ENCODE data around the gene DCUN1D4.

Gene DCUN1D4

GRCh38 chr4:51853027-51853682 lies 10.2 kb downstream of the DCUN1D4 start:
- FAIRE-seq (no peak), DNase-seq (ENCODE audit: insufficient read length, low spot score) (no peak)

GRCh38 chr4:51855270-51855669 lies 12.3 kb downstream of the DCUN1D4 start:
- no peak for DNase-seq (ENCODE audit: insufficient read length, low spot score)
- no peak for FAIRE-seq

- no peak for FAIRE-seq
- no peak for DNase-seq (ENCODE audit: insufficient read length, low spot score)
Observed at GRCh38 chr4:51855751-51856150, 12.8 kb downstream of the DCUN1D4 start.

- no peak for FAIRE-seq
- DNase-seq (ENCODE audit: insufficient read length, low spot score): no peak
Observed at GRCh38 chr4:51858605-51859202, 15.8 kb downstream of the DCUN1D4 start.

- no peak for DNase-seq (ENCODE audit: insufficient read length, low spot score)
- FAIRE-seq: no peak
Observed at GRCh38 chr4:51859476-51860031, 16.6 kb downstream of the DCUN1D4 start.

GRCh38 chr4:51862199-51862598 lies 19.2 kb downstream of the DCUN1D4 start:
- no peak for FAIRE-seq
- no peak for DNase-seq (ENCODE audit: insufficient read length, low spot score)

GRCh38 chr4:51862781-51863180 lies 19.8 kb downstream of the DCUN1D4 start:
- FAIRE-seq: no peak

GRCh38 chr4:51865717-51866116 lies 22.8 kb downstream of the DCUN1D4 start:
- FAIRE-seq (no peak), DNase-seq (ENCODE audit: insufficient read length, low spot score) (no peak)

More at GRCh38 chr4:51862781-51863180, 19.8 kb downstream of the DCUN1D4 start:
- no peak for DNase-seq (ENCODE audit: insufficient read length, low spot score)

- DNase-seq (ENCODE audit: insufficient read length, low spot score): no peak
- no peak for FAIRE-seq
Observed at GRCh38 chr4:51866835-51867234, 23.9 kb downstream of the DCUN1D4 start.

GRCh38 chr4:51867689-51868448 lies 24.9 kb downstream of the DCUN1D4 start:
- no peak for FAIRE-seq
- DNase-seq (ENCODE audit: insufficient read length, low spot score): no peak

- DNase-seq (ENCODE audit: insufficient read length, low spot score) (no peak), FAIRE-seq (no peak)
Observed at GRCh38 chr4:51868449-51868847, 25.5 kb downstream of the DCUN1D4 start.

- DNase-seq (ENCODE audit: insufficient read length, low spot score): no peak
- FAIRE-seq: no peak
Observed at GRCh38 chr4:51870441-51871188, 27.7 kb downstream of the DCUN1D4 start.

- FAIRE-seq (no peak), DNase-seq (ENCODE audit: insufficient read length, low spot score) (no peak)
Observed at GRCh38 chr4:51872283-51872997, 29.5 kb downstream of the DCUN1D4 start.

GRCh38 chr4:51874551-51874950 lies 31.6 kb downstream of the DCUN1D4 start:
- DNase-seq (ENCODE audit: insufficient read length, low spot score) (no peak), FAIRE-seq (no peak)

GRCh38 chr4:51878431-51878830 lies 35.5 kb downstream of the DCUN1D4 start:
- FAIRE-seq: no peak
- DNase-seq (ENCODE audit: insufficient read length, low spot score): no peak

GRCh38 chr4:51880016-51880915 lies 37.3 kb downstream of the DCUN1D4 start:
- DNase-seq (ENCODE audit: insufficient read length, low spot score) (no peak), FAIRE-seq (no peak)

- DNase-seq (ENCODE audit: insufficient read length, low spot score) (no peak), FAIRE-seq (no peak)
Observed at GRCh38 chr4:51884055-51884454, 41.1 kb downstream of the DCUN1D4 start.

- DNase-seq (ENCODE audit: insufficient read length, low spot score) (no peak), FAIRE-seq (no peak)
Observed at GRCh38 chr4:51884606-51885005, 41.7 kb downstream of the DCUN1D4 start.

GRCh38 chr4:51885363-51885762 lies 42.4 kb downstream of the DCUN1D4 start:
- DNase-seq (ENCODE audit: insufficient read length, low spot score) (peak; percentile 10), FAIRE-seq (no peak)
